HepG2 (cell line): ENCODE measurements around the gene LRRC3.

ENCODE experiments used
- BCLAF1 ChIP-seq: fragments of 450-650 bp; IDR thresholded peaks from 2 replicates; pipeline ENCODE4 v1.6.1; 2017; ENCODE audit warnings: mild to moderate bottlenecking
- CREB1 ChIP-seq, 2 experiments: fragments of 450-650 bp in 1 of 2; IDR thresholded peaks; 2 replicates each; pipeline ENCODE4 v1.6.1; 2016 to 2017; ENCODE audit warnings: control low read depth in 1 of 2, mild to moderate bottlenecking in 1 of 2, missing compliant biosample characterization in 1 of 2, missing genetic modification characterization in 1 of 2
- CTCF ChIP-seq: sonication (generic); formaldehyde crosslinking; IDR thresholded peaks from 2 replicates; pipeline ENCODE4 v1.5.0; 2020; ENCODE audit warnings: mild to moderate bottlenecking, missing genetic modification reagents, moderate library complexity
- GTF2F1 ChIP-seq: fragments of 150-350 bp; IDR thresholded peaks from 2 replicates; pipeline ENCODE4 v1.6.1; 2014; ENCODE audit warnings: low read length
- MBD4 ChIP-seq: IDR thresholded peaks from 2 replicates; pipeline ENCODE4 v1.6.1; 2012; ENCODE audit warnings: low read length, inconsistent platforms, borderline replicate concordance
- MEIS2 ChIP-seq: sonication (generic); formaldehyde crosslinking; IDR thresholded peaks from 2 replicates; pipeline ENCODE4 v1.9.0; 2021; ENCODE audit warnings: mild to moderate bottlenecking, missing genetic modification reagents
- NFKB2 ChIP-seq: sonication (generic); formaldehyde crosslinking; IDR thresholded peaks from 2 replicates; pipeline ENCODE4 v1.4.0; 2020; ENCODE audit warnings: missing genetic modification reagents, borderline replicate concordance
- PHB2 ChIP-seq: fragments of 450-650 bp; IDR thresholded peaks from 2 replicates; pipeline ENCODE4 v1.6.1; 2018; ENCODE audit not compliant: partially characterized antibody
- POLR2A ChIP-seq, 2 experiments: IDR thresholded peaks; 2 replicates each; pipeline ENCODE4 v1.6.1; 2011; ENCODE audit warnings: low read depth in 2 of 2, low read length in 2 of 2, mild to moderate bottlenecking in 1 of 2, moderate library complexity in 1 of 2; ENCODE audit not compliant: insufficient read depth in 1 of 2
- SP5 ChIP-seq: IDR thresholded peaks from 2 replicates; pipeline ENCODE4 v1.6.1; 2016; ENCODE audit warnings: low read depth, borderline replicate concordance
- SRSF9 ChIP-seq: fragments of 200-400 bp; formaldehyde crosslinking; IDR thresholded peaks from 2 replicates; pipeline ENCODE4 v1.6.1; 2018; ENCODE audit warnings: borderline replicate concordance, mild to moderate bottlenecking, low read depth, low read length; ENCODE audit not compliant: insufficient read depth, poor library complexity, severe bottlenecking
- YY1 ChIP-seq: IDR thresholded peaks from 2 replicates; pipeline ENCODE4 v1.6.1; 2011; ENCODE audit warnings: low read length, low read depth, moderate library complexity, mild to moderate bottlenecking; ENCODE audit not compliant: insufficient read depth, insufficient replicate concordance
- ZNF138 ChIP-seq: sonication (generic); formaldehyde crosslinking; IDR thresholded peaks from 2 replicates; pipeline ENCODE4 v1.5.0; 2020; ENCODE audit warnings: mild to moderate bottlenecking, low read depth, missing genetic modification reagents
- ZNF253 ChIP-seq: sonication (generic); formaldehyde crosslinking; IDR thresholded peaks from 2 replicates; pipeline ENCODE4 v1.8.0; 2022; ENCODE audit warnings: mild to moderate bottlenecking, missing genetic modification reagents, borderline replicate concordance

GRCh38 chr21:44443891-44444285, 11.4 kb upstream of the LRRC3 start:
- TF ChIP-seq ZNF253 (CRISPR knock-in tag) (no peak), PHB2 (no peak), CTCF (peak; percentile 35), SRSF9 (no peak), POLR2A (IDR thresholded peaks at IDR 0.05; ENCODE audit: insufficient read depth in 1 of 2, low read depth in 2 of 2, low read length in 2 of 2) (no peak), NFKB2 (CRISPR knock-in tag) (no peak), CREB1 (IDR thresholded peaks at IDR 0.05) (no peak), CREB1 (CRISPR knock-in tag; IDR thresholded peaks at IDR 0.05) (no peak), MEIS2 (CRISPR knock-in tag) (no peak), ZNF138 (CRISPR knock-in tag) (no peak), YY1 (no peak), GTF2F1 (no peak), MBD4 (no peak), SP5 (CRISPR knock-in tag) (no peak), BCLAF1 (no peak)
